ENCODE measurements around the gene CRB3.
A peak's percentile ranks its signal among the peaks of the same experiment; 100 is the strongest.
"Not testable (repeated sequence)": the region's sequence is repeated elsewhere in the genome, so short reads cannot be mapped to it uniquely, and the experiment has no call there.

CRB3 gene, protein sequence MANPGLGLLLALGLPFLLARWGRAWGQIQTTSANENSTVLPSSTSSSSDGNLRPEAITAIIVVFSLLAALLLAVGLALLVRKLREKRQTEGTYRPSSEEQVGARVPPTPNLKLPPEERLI

DNA sequence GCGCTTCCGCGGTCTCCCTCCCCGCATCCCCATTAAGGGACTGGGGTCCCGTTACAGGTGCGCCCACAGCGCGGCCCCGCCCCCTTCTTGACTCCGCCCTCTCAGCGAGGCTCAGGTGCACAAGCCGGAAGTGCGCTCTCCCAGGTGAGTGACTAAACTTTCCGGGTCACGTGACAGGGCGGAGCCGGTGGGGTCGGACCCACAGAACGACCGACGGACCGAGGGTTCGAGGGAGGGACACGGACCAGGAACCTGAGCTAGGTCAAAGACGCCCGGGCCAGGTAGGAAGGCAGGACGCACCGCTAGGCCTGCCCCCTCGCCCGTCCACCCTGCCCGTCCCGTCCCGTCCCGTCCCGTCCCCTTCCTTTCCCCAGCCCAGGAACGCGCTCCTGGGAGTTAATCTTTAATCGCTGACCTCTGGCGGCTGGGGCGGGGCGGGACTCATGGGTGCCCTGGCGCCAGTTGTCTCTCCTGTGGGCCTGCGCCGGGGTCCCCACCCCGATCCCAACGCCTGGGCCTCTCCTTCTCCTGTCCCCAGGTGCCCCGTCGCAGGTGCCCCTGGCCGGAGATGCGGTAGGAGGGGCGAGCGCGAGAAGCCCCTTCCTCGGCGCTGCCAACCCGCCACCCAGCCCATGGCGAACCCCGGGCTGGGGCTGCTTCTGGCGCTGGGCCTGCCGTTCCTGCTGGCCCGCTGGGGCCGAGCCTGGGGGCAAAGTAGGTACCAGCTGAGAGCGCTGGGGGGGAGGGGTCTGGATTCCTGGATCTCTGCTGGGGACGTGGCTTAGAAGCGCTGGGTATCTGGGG is at the start of gene CRB3:
Gene CRB3, plus strand, starts transcription at position 202 of the 804 bp plus-strand sequence. Its CDS starts 431 bp downstream, at position 633.
- no peak for DNase-seq (ENCODE audit: low spot score)

DNA sequence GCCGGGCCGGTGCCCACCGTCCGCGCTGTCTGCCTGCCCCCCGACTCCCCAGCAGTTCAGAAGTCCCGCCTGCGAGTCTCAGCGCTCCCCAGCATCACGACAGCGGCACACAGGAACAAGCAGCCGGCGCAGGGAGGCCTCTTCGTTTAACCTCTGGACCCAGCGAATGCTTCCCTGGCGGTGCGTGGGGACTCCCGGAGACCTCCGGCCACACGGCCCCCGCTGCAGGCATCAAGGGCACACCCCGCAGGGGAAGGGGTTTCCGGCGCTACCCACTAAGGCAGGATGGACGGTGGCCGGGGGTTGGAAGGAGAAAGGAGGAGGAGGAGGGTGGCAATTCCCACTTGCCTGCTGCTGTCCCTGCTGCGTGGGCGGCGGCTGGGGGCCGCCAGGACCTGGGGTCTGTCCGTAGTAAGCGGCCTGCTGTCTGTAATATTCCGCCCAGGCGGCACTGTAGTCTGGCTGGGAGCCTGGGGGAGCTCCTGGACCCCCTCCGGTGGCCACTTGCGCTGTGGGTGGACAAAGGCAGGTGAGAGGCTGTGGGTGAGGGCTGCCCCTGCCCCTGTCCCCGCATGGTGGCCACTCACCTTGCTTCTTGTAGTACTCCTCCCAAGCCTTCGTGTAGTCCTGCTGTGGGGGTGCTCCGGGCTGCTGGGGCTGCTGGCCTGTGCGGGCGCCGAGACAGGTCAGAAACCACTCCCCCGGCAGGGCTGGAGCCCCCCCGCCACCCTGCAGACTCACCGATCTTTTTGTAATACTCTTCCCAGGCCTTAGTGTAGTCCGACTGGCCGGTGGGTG is 49.1 kb upstream of the CRB3 start:
- no peak for DNase-seq (ENCODE audit: low spot score)

DNA sequence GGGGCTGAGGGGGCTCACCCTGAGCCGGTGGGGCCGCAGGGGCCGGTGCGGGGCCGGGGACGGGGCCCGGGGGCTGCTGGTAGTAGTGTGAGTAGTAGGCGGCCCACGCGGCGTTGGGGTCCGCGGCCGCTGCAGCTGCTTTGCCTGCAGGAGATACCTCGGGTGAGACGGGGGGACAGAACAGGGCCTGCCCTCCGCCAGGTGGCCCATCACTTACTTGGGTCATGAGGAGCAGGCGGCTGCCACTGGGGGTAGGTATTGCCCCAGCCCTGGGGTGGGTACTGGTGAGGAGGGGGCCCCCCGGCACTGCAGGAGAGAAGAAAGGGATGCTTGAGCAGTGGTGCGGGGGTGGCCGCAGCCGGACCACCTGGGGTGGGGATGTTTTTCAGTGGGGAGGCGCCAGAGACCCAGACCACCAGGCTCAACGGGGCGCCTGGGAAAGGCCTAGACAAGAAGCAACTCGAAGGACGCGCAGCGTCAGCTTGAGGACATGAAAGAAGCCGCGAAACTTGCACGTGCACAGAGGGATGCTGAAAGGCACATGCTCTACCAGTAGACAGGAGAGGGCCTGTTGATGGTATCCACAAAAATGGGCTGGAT is 48.4 kb upstream of the CRB3 start:
- DNase-seq (ENCODE audit: low spot score), result no peak

DNA sequence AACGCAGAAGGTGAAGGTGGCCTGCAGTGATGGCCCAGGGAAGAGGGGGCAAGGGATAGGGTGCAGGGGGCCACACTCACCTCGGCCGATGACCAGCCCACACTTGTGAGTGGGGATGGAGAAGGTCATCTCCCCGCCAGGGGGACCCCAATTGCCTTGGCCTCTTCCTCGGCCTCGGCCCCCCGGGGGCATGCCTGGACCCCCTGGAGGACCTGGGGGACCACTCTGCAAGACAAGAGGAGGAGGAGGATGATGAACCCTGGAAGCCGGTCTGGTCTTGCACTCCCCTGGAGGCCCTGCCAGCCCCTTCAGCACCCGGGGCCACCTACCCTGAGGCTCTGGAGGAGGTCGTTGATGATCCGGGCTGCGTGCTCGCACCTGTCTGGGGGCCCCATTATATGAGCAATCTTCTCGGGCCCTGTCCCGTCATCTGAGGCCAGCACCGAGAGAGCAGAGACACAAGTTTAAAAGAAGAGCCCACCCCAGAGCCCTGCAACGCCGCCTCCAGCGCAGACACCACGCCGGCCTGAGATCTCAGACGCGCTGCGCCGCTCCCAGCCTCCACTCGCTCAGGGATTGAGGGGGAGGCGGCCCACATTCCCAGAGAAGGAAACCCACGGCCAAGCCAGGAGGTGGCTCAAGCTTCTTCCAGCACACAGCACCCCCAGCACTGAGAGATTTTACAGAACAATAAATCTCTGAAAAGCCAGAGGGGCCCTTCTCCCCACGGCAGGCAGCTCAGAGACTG is 47.2 kb upstream of the CRB3 start:
- no peak for DNase-seq (ENCODE audit: low spot score)

DNA sequence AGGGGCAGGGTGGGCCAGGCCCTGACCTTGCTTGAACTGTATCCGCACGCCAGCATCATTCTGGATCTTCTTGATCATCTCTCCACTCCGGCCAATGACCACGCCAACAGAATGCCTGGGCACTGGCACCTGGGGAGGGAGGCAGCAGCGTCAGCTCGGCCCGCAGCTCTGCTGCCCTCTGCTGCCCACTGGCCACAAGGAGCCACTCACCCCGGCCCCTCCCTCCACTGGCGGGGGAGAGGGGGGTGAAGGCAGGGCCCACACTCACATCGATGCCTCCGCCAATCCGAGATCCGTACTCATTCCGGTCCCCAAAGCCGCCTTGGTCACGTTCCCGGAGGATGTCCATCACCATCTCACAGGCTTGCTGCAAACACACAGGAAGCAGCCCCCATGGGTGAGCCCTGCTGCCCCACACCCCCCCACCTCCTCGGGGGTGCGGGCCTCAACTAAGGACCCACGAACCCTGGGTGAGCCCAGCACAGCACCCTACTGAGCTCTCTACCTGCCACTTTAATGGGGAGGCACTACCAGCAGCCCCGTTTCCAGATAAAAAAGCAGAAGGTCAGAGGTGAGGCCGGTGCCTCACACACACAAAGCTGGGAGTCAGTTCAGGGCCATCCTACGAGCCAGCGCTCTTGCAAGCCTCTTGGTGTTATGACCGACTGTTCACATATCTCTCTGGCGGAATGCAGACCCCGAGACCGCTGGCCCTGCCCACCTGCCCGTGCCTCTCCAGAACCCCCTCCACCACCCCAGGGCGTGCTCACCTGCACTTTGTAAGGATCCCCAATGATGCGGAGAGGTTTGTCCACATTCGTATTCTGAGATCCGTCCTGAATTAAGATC is 46.1 kb upstream of the CRB3 start:
- DNase-seq (ENCODE audit: low spot score), result peak; percentile 33

DNA sequence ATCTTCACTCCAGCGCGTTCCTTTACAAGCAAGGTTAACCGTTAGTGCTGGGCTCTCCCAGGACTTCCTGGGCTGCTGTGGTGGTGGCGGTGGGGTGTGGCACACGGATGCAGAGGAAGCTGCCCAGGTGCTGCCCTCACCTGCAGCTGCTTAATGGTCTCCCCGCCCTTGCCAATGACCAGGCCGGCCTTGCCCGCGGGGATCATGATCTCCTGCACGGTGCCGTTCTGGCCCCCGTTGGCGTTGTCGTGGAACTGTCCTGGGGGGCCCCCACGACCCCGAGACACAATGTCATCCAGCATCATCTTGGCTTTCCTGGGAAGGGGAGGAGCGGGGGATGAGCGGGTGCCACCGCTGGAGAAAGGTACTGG is 45.5 kb upstream of the CRB3 start:
- no peak for DNase-seq (ENCODE audit: low spot score)

DNA sequence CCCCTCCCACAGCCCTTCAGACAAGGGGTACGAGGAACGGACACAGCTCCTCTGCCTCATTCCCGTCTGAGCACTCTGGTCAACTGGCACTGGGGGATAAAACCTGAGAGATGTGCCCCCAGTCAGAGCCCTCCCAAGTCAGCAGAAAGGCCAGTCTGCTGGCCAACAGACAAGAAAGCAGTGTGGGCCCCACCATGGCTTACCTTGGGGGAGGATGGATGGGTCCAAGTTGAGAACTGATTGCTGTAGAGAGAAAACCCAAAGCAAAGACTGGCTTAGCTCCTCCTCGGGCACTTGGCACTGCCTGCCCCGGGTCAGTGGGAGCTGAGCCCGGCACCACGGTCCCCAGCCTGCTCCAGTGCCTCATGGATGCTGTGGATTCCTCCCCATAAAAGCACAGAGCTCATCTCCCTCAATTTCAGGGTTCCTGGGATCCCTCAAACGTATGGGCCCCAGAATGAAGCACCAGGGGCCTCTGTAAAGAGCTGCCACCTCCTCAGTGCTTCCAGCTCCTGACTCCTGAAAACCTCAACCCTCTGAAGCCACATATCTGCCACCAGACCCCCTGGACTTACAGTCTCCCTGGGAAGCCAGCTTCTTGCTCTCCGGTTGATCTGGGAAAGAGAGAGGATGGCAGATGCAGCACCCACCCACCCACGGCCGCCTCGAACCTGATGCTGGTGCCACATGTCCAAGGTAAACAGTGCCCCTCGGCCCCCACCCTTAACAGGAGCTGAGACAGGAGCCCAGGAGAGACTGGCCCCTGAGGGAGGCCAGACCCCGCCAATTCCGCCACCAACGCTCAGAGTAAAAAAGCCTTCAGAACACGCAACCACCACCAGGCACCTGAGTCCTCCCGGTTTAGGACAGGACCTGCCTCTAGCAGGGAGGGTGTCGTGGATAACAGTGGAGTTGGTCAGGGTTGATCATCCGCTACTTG is 42.7 kb upstream of the CRB3 start:
- DNase-seq (ENCODE audit: low spot score), result no peak

DNA sequence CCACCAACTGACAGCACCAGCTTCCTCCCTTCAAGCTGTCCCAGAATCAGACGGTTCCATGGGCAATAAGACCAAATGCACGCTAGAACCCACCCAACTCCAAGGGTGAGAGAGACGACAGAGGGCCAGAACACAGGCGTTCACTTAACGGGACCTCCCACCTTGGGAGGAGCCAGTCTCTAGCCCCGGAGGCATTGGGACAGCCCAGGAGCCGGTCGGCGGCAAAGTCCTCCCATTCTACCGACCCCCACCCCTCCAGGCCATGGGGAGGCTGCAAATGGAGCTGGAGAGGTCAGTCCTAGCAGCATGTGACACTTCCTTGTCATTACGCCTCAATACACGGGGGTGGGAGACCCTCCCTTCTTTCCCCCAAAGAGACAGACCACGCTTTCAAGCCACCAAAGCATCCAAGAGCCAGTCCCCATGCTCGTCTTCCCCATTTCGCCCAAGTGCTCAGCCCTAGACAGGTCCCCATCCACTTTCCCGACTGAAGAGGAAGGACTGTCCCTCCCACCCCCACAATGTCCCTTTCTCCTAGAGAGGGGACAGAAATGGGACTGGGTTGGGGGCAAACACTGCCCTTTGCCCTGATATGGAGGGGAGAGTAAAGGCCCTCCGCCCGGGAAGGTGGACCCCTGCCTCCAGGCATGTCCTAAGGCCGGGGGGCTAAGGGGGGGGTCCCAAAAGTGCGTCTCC is 40.4 kb upstream of the CRB3 start:
- peak; percentile 72 for DNase-seq (ENCODE audit: low spot score)

DNA sequence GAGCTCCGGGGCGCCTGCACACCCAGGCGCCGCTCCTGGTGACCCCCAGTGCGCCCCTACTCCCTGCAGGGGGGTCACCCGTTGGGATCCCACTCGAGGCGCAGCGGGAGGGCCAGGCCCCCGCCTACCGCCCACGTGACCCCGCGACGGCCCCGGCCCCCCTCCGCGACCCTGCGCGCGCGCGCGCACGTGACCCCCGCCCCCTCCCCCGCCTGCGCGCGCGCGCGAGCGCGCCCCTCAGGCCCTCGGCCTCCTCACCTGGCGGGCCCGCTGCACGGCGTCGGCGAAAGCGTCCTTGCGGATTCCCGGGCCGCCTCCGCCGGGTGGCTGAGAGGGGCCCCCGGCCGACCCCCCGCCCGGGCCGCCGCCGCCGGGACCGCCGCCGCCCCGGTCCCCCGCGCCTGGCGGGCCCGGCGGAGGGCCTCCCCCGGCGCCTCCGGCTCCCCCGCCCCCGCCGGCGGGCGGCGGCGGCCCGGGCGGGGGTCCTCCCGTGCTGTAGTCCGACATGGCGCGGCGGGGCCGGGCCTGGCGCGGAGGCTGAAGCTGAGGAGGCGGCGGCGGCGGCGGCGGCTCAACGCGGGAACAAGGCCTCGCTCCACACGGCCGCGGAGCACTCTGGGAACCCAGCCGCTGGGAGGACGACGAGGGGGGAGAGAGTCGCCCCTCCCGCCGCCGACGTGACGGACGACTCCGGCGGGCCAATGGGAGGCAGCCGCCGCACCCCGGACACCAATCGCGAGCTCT is 39.7 kb upstream of the CRB3 start, which contains the start of gene KHSRP:
Gene KHSRP, minus strand, starts transcription at position 617 of the 744 bp plus-strand sequence. Its CDS starts 110 bp downstream, at position 507.
- DNase-seq (ENCODE audit: low spot score), result peak; percentile 34

DNA sequence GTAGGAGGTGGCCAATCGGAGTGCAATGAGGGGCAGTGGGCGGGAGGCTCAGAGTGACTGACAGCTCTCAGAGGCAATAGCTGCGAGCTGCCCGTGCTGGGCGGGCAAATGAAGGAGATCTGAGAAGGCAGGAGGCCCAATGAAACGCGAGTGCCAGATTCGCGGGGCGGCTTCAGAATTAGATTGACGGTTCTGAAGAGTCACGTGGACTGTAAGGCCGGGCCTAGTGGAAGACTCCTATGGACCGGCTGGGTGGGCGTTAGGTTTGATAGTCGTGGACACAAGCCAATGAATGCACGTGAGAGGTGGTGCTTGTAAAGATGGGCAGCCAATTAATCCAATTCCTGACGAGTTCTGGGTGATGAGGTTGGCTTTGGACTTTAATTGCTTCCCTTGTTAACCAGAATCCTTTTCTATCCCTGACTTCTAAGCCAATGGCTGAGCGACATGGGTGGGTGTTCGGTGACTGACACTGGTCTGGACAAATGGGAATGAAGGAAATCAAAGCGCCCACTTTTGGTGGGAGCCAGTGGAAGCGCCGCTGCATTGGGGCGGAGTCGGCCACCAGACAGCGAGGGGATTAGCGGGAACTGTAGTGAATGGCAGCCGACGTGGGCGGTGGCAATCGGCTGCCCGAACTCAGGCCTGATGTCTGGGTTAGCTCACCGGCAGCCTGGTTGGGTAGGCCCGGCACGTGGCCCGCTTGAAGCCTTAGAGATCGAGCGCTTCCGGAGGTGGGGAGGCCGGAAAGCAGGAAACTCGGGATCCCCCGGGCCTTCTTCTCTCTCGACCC is 38.9 kb upstream of the CRB3 start:
- DNase-seq (ENCODE audit: low spot score), result peak; percentile 100

DNA sequence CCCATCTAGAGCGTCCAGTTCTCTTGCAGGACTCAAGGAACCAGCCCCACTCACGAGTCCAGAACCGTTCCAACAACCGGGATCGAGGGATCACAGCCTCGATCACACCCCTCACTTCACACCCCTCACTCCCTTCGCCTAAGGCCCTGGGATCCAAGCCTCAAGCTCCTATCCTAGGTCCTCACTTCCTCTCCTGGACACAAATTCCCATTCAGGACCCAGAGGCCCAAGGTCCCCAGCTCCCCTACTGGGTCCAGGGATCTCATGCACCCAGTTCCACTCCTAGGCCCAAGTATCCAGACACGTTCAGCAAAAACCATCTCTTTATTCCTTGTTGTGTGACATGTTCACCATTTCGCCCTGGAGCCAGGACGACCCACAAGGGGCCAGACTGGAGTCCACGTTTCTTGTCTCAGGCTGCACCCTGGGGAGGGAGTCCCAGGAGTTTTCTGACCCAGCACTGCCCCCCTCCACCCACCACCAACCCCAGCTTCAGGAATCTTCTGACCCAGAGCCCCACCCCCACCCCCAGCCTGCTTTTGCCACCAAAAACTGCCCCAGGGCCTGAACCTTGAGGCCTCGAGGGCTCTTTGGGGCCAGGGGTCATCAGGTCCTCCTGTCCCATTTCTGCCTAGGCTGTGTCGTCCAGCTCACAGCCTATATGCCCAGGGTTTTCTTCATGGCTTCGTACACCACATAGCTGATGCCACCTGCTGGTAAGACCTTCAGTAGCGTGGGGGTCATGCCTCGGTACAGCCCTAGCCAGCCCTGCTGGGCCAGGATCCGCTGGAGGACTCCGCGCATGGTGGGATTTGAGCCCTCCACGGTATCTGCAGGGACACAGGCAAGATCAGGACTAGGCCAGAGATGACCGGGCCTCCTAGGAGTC is 38.1 kb upstream of the CRB3 start:
- no peak for DNase-seq (ENCODE audit: low spot score)

DNA sequence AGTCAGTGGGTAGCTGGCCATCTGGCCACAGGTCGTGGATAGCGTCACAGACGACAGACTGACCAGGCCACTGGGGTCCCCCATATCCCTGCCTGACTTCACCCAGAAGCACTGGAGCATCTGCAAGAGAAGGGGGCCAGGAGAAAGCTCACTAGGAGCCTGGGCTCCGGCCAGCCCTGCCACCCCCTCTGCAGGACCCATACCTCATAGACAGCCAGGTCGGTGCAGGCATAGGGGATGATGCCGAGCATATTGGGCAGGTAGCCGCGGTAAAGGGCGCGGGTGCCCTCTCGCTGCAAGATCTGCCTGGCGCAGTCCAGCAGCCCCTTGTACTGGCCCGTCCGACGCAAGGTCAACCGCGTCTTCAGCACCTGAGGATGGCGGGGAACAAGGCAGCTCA is 36.9 kb upstream of the CRB3 start:
- no peak for DNase-seq (ENCODE audit: low spot score)

DNA sequence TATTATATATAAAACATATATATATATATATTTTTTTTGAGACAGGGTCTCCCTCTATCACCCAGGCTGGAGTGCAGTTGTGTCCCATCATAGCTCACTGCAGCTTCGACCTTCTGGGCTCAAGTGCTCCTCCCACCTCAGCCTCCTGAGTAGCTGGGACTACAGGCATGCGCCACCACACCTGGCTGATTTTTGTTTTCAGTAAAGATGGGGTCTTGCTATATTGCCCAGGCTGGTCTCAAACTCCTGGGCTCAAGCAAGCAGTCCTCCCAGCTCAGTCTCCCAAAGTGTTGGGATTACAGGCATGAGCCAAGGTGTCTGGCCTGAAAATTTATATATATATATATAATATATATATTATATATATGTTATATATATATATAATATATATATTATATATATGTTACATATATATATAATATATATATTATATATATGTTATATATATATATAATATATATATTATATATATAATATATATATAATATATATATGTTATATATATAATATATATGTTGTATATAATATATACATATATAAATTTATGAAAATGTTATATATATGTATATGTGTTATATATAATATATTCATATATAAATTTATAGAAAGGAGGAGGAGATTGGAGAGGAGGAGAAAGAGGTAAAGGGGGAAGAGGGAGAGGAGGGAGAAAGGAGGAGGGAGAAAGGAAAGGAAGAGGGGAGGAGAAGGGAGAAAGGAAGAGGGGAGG is 35.2 kb upstream of the CRB3 start:
- not testable (repeated sequence) for DNase-seq (ENCODE audit: low spot score)

DNA sequence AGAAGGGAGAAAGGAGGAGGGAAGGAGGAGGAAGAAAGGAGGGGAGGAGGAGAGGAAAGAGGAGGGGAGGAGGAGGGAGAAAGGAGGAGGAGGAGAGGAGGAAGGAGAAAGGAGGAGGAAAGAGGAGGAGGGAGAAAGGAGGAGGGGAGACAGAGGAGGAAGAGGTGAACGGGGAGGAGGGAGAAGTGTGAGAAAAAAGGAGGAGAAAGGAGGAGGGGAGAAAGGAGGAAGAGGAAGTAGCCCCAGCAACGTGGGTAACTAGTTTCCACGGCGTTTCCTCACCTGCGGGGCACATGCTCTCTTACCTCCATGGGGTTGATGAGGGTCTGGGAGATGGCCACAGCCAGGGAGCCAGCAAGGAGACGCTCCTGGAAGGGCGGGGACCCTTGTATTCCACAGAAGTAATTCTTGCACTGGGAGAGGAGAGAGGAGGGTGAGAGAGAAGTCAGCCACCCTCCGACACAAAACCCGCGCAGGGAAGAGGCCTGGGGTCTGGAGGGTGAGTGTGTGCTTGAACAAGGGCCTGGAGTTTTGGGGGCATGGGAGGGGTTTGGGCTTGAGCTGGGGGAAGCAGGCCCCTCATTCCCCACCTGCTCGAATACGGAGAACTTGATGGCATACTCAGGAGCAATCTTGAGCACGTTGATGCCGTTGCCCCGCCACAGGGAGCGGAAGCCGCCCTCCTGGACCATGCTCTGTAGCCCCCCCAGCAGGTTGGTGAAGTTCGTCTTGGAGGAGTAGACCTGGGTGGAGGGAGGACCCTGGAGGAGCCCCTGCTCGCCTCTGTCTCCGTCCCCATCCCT is 34.5 kb upstream of the CRB3 start:
- no peak for DNase-seq (ENCODE audit: low spot score)

DNA sequence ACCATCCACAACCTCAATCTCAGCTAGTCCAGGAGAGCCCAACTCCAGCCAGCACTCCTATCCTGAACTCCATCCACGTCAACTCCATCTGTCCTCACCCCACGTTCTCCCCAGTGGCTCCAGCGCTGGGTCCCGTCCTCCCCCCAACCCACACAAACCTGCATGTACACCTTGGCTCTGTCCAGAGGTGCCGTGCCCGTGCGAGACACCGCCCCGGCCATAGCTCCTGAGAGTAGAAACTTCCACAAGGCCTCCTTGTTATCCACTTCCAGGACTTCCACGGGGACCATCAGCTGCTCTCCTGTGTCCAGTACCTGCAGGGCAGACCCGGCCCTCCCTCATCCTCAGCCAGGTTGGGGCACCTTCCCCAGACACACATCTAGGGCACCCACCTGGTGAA is 32.2 kb upstream of the CRB3 start:
- no peak for DNase-seq (ENCODE audit: low spot score)
